ENCODE results near the gene NEK6.

NEK6 gene

GRCh38 chr9:124261736-124262648 lies 4.2 kb downstream of the NEK6 start:
- DNase-seq (ENCODE audit: low spot score) = no peak

- no peak for DNase-seq (ENCODE audit: low spot score)
These were observed 4.9 kb downstream of the NEK6 start for GRCh38 chr9:124262649-124262972.

GRCh38 chr9:124263213-124263612 lies 5.5 kb downstream of the NEK6 start:
- no peak for DNase-seq (ENCODE audit: low spot score)

- DNase-seq (ENCODE audit: low spot score) = no peak
These were observed 6.2 kb downstream of the NEK6 start for GRCh38 chr9:124263800-124264426.

- no peak for DNase-seq (ENCODE audit: low spot score)
These were observed 7.1 kb downstream of the NEK6 start for GRCh38 chr9:124264823-124265233.

- no peak for DNase-seq (ENCODE audit: low spot score)
These were observed 7.8 kb downstream of the NEK6 start for GRCh38 chr9:124265551-124265950.

GRCh38 chr9:124266139-124266825 lies 8.5 kb downstream of the NEK6 start:
- DNase-seq (ENCODE audit: low spot score) = no peak

GRCh38 chr9:124266826-124267201 lies 9.1 kb downstream of the NEK6 start:
- DNase-seq (ENCODE audit: low spot score) = no peak

GRCh38 chr9:124267271-124267807 lies 9.6 kb downstream of the NEK6 start:
- DNase-seq (ENCODE audit: low spot score) = no peak

- no peak for DNase-seq (ENCODE audit: low spot score)
These were observed 10.5 kb downstream of the NEK6 start for GRCh38 chr9:124268248-124268647.

GRCh38 chr9:124268661-124269060 lies 10.9 kb downstream of the NEK6 start:
- no peak for DNase-seq (ENCODE audit: low spot score)

GRCh38 chr9:124269556-124269955 lies 11.8 kb downstream of the NEK6 start:
- no peak for DNase-seq (ENCODE audit: low spot score)

- no peak for DNase-seq (ENCODE audit: low spot score)
These were observed 13.0 kb downstream of the NEK6 start for GRCh38 chr9:124270504-124271335.

GRCh38 chr9:124271660-124272059 lies 13.9 kb downstream of the NEK6 start:
- DNase-seq (ENCODE audit: low spot score) = no peak

GRCh38 chr9:124272118-124272517 lies 14.4 kb downstream of the NEK6 start:
- DNase-seq (ENCODE audit: low spot score) = no peak

GRCh38 chr9:124272979-124273378 lies 15.2 kb downstream of the NEK6 start:
- no peak for DNase-seq (ENCODE audit: low spot score)

- no peak for DNase-seq (ENCODE audit: low spot score)
These were observed 15.8 kb downstream of the NEK6 start for GRCh38 chr9:124273427-124274160.

GRCh38 chr9:124274226-124274625 lies 16.5 kb downstream of the NEK6 start:
- no peak for DNase-seq (ENCODE audit: low spot score)

GRCh38 chr9:124274738-124275137 lies 17.0 kb downstream of the NEK6 start:
- DNase-seq (ENCODE audit: low spot score) = no peak

- no peak for DNase-seq (ENCODE audit: low spot score)
These were observed 19.7 kb downstream of the NEK6 start for GRCh38 chr9:124277420-124277819.

GRCh38 chr9:124278054-124278540 lies 20.3 kb downstream of the NEK6 start:
- DNase-seq (ENCODE audit: low spot score) = no peak
